CD14-positive monocyte (primary cell): Measurements from ENCODE around the gene ZNF407. TPM values are rescaled to one million over a fixed set of nuclear protein-coding genes. Genes with fewer than 3 reads are reported as not detected.
A peak's percentile ranks its signal among the peaks of the same experiment; 100 is the strongest.

Experiments
- DNase-seq, 3 donors: peaks; one replicate each; pipeline ENCODE4 v3.0.0-alpha.2; 2011 to 2022
- H2AFZ ChIP-seq: 2 replicates; pipeline ENCODE4 v1.6.0; 2012; ENCODE audit warnings: mild to moderate bottlenecking, low read depth, low read length, inconsistent platforms; ENCODE audit not compliant: insufficient read depth, poor library complexity, severe bottlenecking
- H3K27ac ChIP-seq, 2 donors: 1 replicate in 1 of 2; 2 replicates in 1 of 2; pipeline ENCODE4 v1.5.1; 2012 to 2013; ENCODE audit warnings: low read length in 2 of 2, control low read depth in 1 of 2, inconsistent platforms in 1 of 2, low read depth in 1 of 2, mild to moderate bottlenecking in 1 of 2
- H3K27me3 ChIP-seq, 2 donors: one replicate each; pipeline versions ENCODE4 v1.6.0 to v1.6.1; 2011 to 2013; ENCODE audit warnings: low read length in 2 of 2; ENCODE audit not compliant: control insufficient read depth in 2 of 2, insufficient read depth in 2 of 2
- H3K36me3 ChIP-seq, 2 donors: replicated peaks in 1 of 2; 1 replicate in 1 of 2; 2 replicates in 1 of 2; pipeline versions ENCODE4 v1.5.1 to v1.6.1; 2012 to 2013; ENCODE audit warnings: low read length in 2 of 2, control low read depth in 1 of 2, inconsistent platforms in 1 of 2, mild to moderate bottlenecking in 1 of 2; ENCODE audit not compliant: insufficient read depth in 2 of 2, control insufficient read depth in 1 of 2
- H3K4me1 ChIP-seq, 2 donors: 1 replicate in 1 of 2; 2 replicates in 1 of 2; pipeline versions ENCODE4 v1.5.1 to v1.6.1; 2012 to 2013; ENCODE audit warnings: low read length in 2 of 2, control low read depth in 1 of 2, inconsistent platforms in 1 of 2, mild to moderate bottlenecking in 1 of 2, moderate library complexity in 1 of 2; ENCODE audit not compliant: insufficient read depth in 2 of 2, control insufficient read depth in 1 of 2
- H3K4me2 ChIP-seq: replicated peaks from 2 replicates; pipeline ENCODE3; 2012; ENCODE audit warnings: low read length, moderate library complexity, mild to moderate bottlenecking; ENCODE audit not compliant: poor library complexity, severe bottlenecking; ENCODE audit errors: extremely low read depth
- H3K4me3 ChIP-seq, 3 experiments: fragments of 200-600 bp in 1 of 3; sonication (generic) in 1 of 3; replicated peaks in 1 of 3; 1 replicate in 2 of 3; 2 replicates in 1 of 3; pipeline ENCODE4 v1.5.1; 2011 to 2013; ENCODE audit warnings: low read length in 3 of 3, mild to moderate bottlenecking in 3 of 3, control low read depth in 2 of 3, low read depth in 2 of 3, inconsistent platforms in 1 of 3, moderate library complexity in 1 of 3
- H3K79me2 ChIP-seq: 2 replicates; pipeline ENCODE4 v1.6.0; 2012; ENCODE audit warnings: mild to moderate bottlenecking, control low read depth, inconsistent platforms, low read length, moderate library complexity; ENCODE audit not compliant: insufficient read depth
- H3K9ac ChIP-seq: 2 replicates; pipeline ENCODE4 v1.6.0; 2017; ENCODE audit warnings: low read length, mild to moderate bottlenecking; ENCODE audit not compliant: insufficient read depth, poor library complexity, severe bottlenecking
- H3K9me3 ChIP-seq, 2 donors: replicated peaks in 1 of 2; 1 replicate in 1 of 2; 2 replicates in 1 of 2; pipeline versions ENCODE4 v1.5.1 to v1.6.1; 2012 to 2013; ENCODE audit warnings: low read length in 2 of 2, control low read depth in 1 of 2; ENCODE audit not compliant: control insufficient read depth in 1 of 2, insufficient read depth in 1 of 2
- H4K20me1 ChIP-seq: 2 replicates; pipeline ENCODE4 v1.6.0; 2012; ENCODE audit warnings: mild to moderate bottlenecking, low read length, control low read depth, moderate library complexity; ENCODE audit not compliant: insufficient read depth
- H3K27ac Mint-ChIP-seq, 7 donors: one replicate each; pipeline ENCODE4 v1.8.0; 2020; ENCODE audit warnings: mild to moderate bottlenecking in 7 of 7, mixed read lengths in 7 of 7, moderate library complexity in 6 of 7, inconsistent platforms in 2 of 7
- H3K27me3 Mint-ChIP-seq, 3 donors: one replicate each; pipeline ENCODE4 v1.8.0; 2021 to 2022; ENCODE audit warnings: low read depth in 3 of 3, mild to moderate bottlenecking in 3 of 3, mixed read lengths in 3 of 3, moderate library complexity in 3 of 3, inconsistent platforms in 1 of 3
- H3K36me3 Mint-ChIP-seq, 2 donors: one replicate each; pipeline ENCODE4 v1.8.0; 2020; ENCODE audit warnings: mixed read lengths in 2 of 2, inconsistent platforms in 1 of 2, mild to moderate bottlenecking in 1 of 2
- H3K4me1 Mint-ChIP-seq: one replicate; pipeline ENCODE4 v1.8.0; 2020; ENCODE audit warnings: mild to moderate bottlenecking, mixed read lengths
- H3K4me3 Mint-ChIP-seq, 2 donors: one replicate each; pipeline ENCODE4 v1.8.0; 2020; ENCODE audit warnings: mild to moderate bottlenecking in 2 of 2, mixed read lengths in 2 of 2, moderate library complexity in 1 of 2
- H3K9me3 Mint-ChIP-seq, 7 donors: one replicate each; pipeline ENCODE4 v1.8.0; 2020 to 2022; ENCODE audit warnings: mixed read lengths in 7 of 7, mild to moderate bottlenecking in 6 of 7, moderate library complexity in 6 of 7, inconsistent platforms in 2 of 7
- WGBS: methylation state at CpG from one replicate; pipeline ENCODE4 v1.1.5; 2013; ENCODE audit warnings: missing lambda C conversion rate; ENCODE audit not compliant: insufficient coverage; 5-methylcytosine and 5-hydroxymethylcytosine counted together
- intact Hi-C, 2 donors: fragments of 100-400 bp; cut with micrococcal nuclease; formaldehyde crosslinking; loops; one replicate each; pipeline versions ENCODE4 v1.15.0 to v1.15.1; 2023
- polyA plus RNA-seq, 3 donors: library from polyadenylated mRNA; depleted of rRNA in 1 of 3; unstranded in 2 of 3; stranded (reverse) in 1 of 3; fragments of 300-500 nt in 2 of 3; fragments of >200 nt in 1 of 3; fragmentation: Illumina TruSeq in 2 of 3; gene quantifications; 1 replicate in 2 of 3; 2 replicates in 1 of 3; pipeline ENCODE4 v1.2.3, GENCODE V29; 2012 to 2021
- TF ChIP-seq, protein P1 (sequence below): fragments of 200-600 bp; IDR thresholded peaks from one replicate; pipeline ENCODE4 v1.8.0; 2022; ENCODE audit warnings: antibody characterized with exemption, mild to moderate bottlenecking

The ZNF407 gene
- polyA plus RNA-seq, 3 donors: 1.3 to 3.6 (median 1.6) TPM

DNA sequence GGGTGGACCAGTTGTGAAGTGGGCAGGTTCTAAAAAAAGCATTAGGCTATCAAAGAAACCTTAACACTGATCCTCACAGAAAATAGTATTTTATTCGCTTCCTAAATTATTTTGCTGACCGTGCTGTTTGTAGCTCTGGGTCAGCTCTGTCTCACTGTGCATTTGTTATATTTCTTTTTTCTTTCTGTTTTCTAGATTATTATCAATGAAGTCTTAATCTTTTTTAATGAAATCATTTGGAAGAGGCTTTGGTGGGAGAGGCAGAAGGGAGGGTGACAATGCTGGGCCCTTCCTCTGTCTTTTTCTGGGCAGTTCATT, 397.7 kb downstream of the ZNF407 start:
- H3K4me3 Mint-ChIP-seq: peak overlapping the region in 1 of 2 donors; percentile 91
- peak overlapping the region; percentile 93 to 98 (median 97) for H3K27ac Mint-ChIP-seq

DNA sequence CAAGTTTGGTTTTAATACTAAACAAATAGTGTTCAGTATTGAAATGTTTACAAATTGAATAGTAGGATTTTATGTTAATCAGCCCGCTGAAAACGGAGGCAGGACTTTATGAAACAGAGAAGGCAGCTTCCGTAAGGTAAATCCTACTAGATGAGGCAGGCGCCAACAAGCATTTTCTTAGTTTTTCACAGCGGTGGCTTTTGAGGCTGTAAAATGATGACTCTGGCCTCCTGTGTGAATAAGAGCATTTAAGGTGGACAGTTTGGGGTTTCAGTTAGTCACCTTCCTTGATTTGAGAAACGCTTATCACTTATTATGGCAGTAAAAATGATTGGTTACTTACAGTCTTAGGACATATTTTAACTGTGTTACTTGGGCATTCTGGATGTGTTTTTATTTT, 398.4 kb downstream of the ZNF407 start:
- no peak overlapping the region for H3K4me2 ChIP-seq
- TF ChIP-seq, protein P1, sequence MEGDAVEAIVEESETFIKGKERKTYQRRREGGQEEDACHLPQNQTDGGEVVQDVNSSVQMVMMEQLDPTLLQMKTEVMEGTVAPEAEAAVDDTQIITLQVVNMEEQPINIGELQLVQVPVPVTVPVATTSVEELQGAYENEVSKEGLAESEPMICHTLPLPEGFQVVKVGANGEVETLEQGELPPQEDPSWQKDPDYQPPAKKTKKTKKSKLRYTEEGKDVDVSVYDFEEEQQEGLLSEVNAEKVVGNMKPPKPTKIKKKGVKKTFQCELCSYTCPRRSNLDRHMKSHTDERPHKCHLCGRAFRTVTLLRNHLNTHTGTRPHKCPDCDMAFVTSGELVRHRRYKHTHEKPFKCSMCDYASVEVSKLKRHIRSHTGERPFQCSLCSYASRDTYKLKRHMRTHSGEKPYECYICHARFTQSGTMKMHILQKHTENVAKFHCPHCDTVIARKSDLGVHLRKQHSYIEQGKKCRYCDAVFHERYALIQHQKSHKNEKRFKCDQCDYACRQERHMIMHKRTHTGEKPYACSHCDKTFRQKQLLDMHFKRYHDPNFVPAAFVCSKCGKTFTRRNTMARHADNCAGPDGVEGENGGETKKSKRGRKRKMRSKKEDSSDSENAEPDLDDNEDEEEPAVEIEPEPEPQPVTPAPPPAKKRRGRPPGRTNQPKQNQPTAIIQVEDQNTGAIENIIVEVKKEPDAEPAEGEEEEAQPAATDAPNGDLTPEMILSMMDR: no peak
- peaks cover 0 to 5% (median 0%) of the 10 kb centered on the region in 7 donors for H3K9me3 Mint-ChIP-seq
- no peak overlapping the region for H3K4me3 Mint-ChIP-seq
- H2AFZ ChIP-seq: no peak overlapping the region
- peaks cover 47 to 49% of the 10 kb centered on the region in 2 donors for H3K4me1 ChIP-seq
- no peak for DNase-seq
- 88% methylated on average over 3 of the region's 6 CpGs for WGBS
- H3K27me3 Mint-ChIP-seq: peaks cover 0 to 3% (median 0%) of the 10 kb centered on the region in 3 donors
- no peak overlapping the region for H3K9ac ChIP-seq
- no peaks in the 10 kb centered on the region for H3K9me3 ChIP-seq
- no peaks in the 10 kb centered on the region for H4K20me1 ChIP-seq
- peaks cover 46% of the 10 kb centered on the region for H3K4me1 Mint-ChIP-seq
- H3K27ac Mint-ChIP-seq: peak overlapping the region in 3 of 7 donors; percentile 20 to 50 (median 38)
- intact Hi-C loops: loop anchor here in 1 of 2 donors (10.0 kb wide), 1 partner anchor 79 kb away; no protein-coding TSS in a partner anchor
- H3K79me2 ChIP-seq: no peaks in the 10 kb centered on the region
- H3K27ac ChIP-seq: peak overlapping the region in 1 of 2 donors; percentile 89
- no peaks in the 10 kb centered on the region for H3K36me3 ChIP-seq
- no peaks in the 10 kb centered on the region for H3K27me3 ChIP-seq
- no peak overlapping the region for H3K4me3 ChIP-seq
- H3K36me3 Mint-ChIP-seq: peaks cover 11 to 12% of the 10 kb centered on the region in 2 donors

More for the DNA sequence above, 397.7 kb downstream of the ZNF407 start:
- peaks cover 11 to 12% of the 10 kb centered on the region in 2 donors for H3K36me3 Mint-ChIP-seq
- peak overlapping the region; percentile 54 for H3K9ac ChIP-seq
- H3K36me3 ChIP-seq: no peaks in the 10 kb centered on the region
- TF ChIP-seq, protein P1: no peak
- peaks cover 0 to 5% (median 0%) of the 10 kb centered on the region in 7 donors for H3K9me3 Mint-ChIP-seq
- H3K4me3 ChIP-seq: peak overlapping the region in 2 of 3 experiments; percentile 31 to 48
- peak overlapping the region; percentile 83 to 89 for H3K27ac ChIP-seq
- H3K27me3 ChIP-seq: no peaks in the 10 kb centered on the region
- no peaks in the 10 kb centered on the region for H3K79me2 ChIP-seq
- WGBS: no CpG with 5 or more reads among the region's 2 CpGs
- H4K20me1 ChIP-seq: no peaks in the 10 kb centered on the region
- peak overlapping the region; percentile 62 for H3K4me2 ChIP-seq
- peaks cover 52% of the 10 kb centered on the region for H3K4me1 Mint-ChIP-seq
- peaks cover 52 to 55% of the 10 kb centered on the region in 2 donors for H3K4me1 ChIP-seq
- DNase-seq: no peak
- no peaks in the 10 kb centered on the region for H3K9me3 ChIP-seq
- peak overlapping the region; percentile 62 for H2AFZ ChIP-seq
- peaks cover 0 to 3% (median 0%) of the 10 kb centered on the region in 3 donors for H3K27me3 Mint-ChIP-seq
- intact Hi-C loops: loop anchor here in 1 of 2 donors (10.0 kb wide), 1 partner anchor 79 kb away; no protein-coding TSS in a partner anchor
